Fibroblast of lung (primary cell): ENCODE data around the gene ETNK2. TPM values are rescaled to one million over a fixed set of nuclear protein-coding genes. Genes with fewer than 3 reads are reported as not detected.

Source experiments
- DNase-seq, 2 donors: peaks; one replicate each; pipeline versions ENCODE4 v3.0.0 to v3.0.0-alpha.2; 2010; ENCODE audit warnings: low read depth in 2 of 2
- H2AFZ ChIP-seq: 2 replicates; pipeline ENCODE4 v1.5.1; 2012; ENCODE audit warnings: low read length, control low read depth, inconsistent platforms
- H3K27ac ChIP-seq: 2 replicates; pipeline ENCODE4 v1.5.1; 2011; ENCODE audit warnings: low read length, control low read depth; ENCODE audit not compliant: insufficient read depth
- H3K27me3 ChIP-seq: 2 replicates; pipeline ENCODE4 v1.5.1; 2011; ENCODE audit warnings: mild to moderate bottlenecking, low read length; ENCODE audit not compliant: control insufficient read depth, insufficient read depth
- H3K36me3 ChIP-seq: 2 replicates; pipeline ENCODE4 v1.5.1; 2011; ENCODE audit warnings: low read length; ENCODE audit not compliant: control insufficient read depth, insufficient read depth
- H3K4me1 ChIP-seq: 2 replicates; pipeline ENCODE4 v1.5.1; 2011; ENCODE audit warnings: low read length; ENCODE audit not compliant: control insufficient read depth, insufficient read depth; ENCODE audit errors: extremely low read depth
- H3K4me2 ChIP-seq: 2 replicates; pipeline ENCODE4 v1.5.1; 2011; ENCODE audit warnings: low read length, control low read depth; ENCODE audit not compliant: insufficient read depth; ENCODE audit errors: extremely low read depth
- H3K4me3 ChIP-seq, 4 experiments: fragments of 200-600 bp in 1 of 4; sonication (generic) in 1 of 4; replicated peaks in 1 of 4; 2 replicates each; pipeline ENCODE4 v1.5.1; 2011 to 2016; ENCODE audit warnings: low read length in 4 of 4, low read depth in 3 of 4, mild to moderate bottlenecking in 3 of 4, control low read depth in 2 of 4, inconsistent platforms in 1 of 4, mixed read lengths in 1 of 4; ENCODE audit not compliant: insufficient read depth in 1 of 4; ENCODE audit errors: control extremely low read depth in 1 of 4
- H3K79me2 ChIP-seq: 2 replicates; pipeline ENCODE4 v1.5.1; 2012; ENCODE audit warnings: mild to moderate bottlenecking, low read length, inconsistent platforms; ENCODE audit not compliant: control insufficient read depth, insufficient read depth
- H3K9ac ChIP-seq: 2 replicates; pipeline ENCODE4 v1.5.1; 2011; ENCODE audit warnings: mild to moderate bottlenecking, low read length, control low read depth; ENCODE audit not compliant: insufficient read depth
- H3K9me3 ChIP-seq: 2 replicates; pipeline ENCODE4 v1.5.1; 2012; ENCODE audit warnings: low read depth, low read length; ENCODE audit not compliant: control insufficient read depth, insufficient read depth
- H4K20me1 ChIP-seq: 2 replicates; pipeline ENCODE4 v1.5.1; 2011; ENCODE audit warnings: low read length; ENCODE audit not compliant: control insufficient read depth, insufficient read depth; ENCODE audit errors: extremely low read depth
- EZH2 ChIP-seq: IDR thresholded peaks from 2 replicates; pipeline ENCODE4 v1.5.1; 2012; ENCODE audit warnings: low read length, control low read depth, mild to moderate bottlenecking; ENCODE audit errors: missing control alignments
- polyA plus RNA-seq, 2 donors: library from polyadenylated mRNA; depleted of rRNA in 1 of 2; stranded (reverse) in 1 of 2; unstranded in 1 of 2; fragments of >200 nt; gene quantifications; 2 replicates each; pipeline ENCODE4 v1.2.1, GENCODE V29; 2011 to 2012; ENCODE audit warnings: missing spikeins in 1 of 2
- total RNA-seq: library from RNA; depleted of rRNA; stranded (reverse); fragments of >200 nt; gene quantifications from 2 replicates; pipeline ENCODE4 v1.2.1, GENCODE V29; 2014
- TF ChIP-seq, protein P1 (sequence below), 2 donors: IDR thresholded peaks in 1 of 2; conservative IDR thresholded peaks in 1 of 2; 1 replicate in 1 of 2; 2 replicates in 1 of 2; pipeline ENCODE4 v1.5.1; 2011 to 2012; ENCODE audit warnings: low read length in 2 of 2, control low read depth in 1 of 2, inconsistent platforms in 1 of 2, low read depth in 1 of 2, mild to moderate bottlenecking in 1 of 2

Gene ETNK2
- total and polyA plus RNA-seq, 2 donors (not counting 1 experiment from before 2014, with no cell fraction given): 1.7 to 4.0 TPM

DNA sequence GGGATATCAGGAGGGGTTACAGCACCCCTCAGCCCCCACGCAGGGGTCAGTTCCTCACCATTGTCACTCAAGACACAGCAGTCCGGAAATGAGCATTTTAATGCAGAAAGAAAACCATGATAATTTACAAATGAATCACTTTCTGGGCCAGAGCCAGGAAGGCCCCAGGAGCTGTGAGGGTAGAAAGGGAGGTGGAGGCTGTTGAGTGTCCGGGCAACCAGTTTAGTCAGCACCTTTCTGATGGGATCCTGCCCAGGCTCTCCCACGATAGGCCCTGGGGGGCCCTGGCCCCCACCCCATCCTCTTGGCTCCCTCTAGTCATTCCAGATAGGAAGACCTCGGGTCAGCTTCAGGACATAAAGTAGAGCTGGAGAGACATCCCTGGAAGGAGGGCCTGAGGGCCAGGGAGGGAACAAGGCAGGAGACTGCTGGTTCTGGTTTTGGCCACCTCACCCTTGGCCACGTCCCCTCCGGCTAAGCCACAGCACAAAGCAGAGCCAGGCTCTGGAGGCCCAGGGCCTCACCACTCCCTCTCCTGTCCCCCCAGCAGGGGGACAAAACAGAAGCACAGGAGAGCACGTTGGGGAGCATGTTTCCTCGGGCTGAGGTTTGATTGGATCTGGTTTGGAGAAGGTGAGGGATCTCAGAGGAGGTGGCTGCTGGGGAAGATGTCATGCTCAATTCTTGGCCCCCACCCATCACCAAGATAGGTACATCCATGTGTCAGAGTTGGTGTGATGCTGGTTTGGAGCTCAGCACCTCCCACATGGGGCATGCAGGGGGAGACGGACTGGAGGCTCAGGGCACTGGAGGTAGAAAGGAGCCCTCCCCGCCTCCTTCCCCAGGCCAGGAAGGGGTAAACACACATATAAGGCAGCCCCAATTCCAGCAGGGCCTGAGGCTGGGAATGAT lies 20.6 kb downstream of the ETNK2 start:
- no peak for TF ChIP-seq EZH2
- TF ChIP-seq, protein P1, sequence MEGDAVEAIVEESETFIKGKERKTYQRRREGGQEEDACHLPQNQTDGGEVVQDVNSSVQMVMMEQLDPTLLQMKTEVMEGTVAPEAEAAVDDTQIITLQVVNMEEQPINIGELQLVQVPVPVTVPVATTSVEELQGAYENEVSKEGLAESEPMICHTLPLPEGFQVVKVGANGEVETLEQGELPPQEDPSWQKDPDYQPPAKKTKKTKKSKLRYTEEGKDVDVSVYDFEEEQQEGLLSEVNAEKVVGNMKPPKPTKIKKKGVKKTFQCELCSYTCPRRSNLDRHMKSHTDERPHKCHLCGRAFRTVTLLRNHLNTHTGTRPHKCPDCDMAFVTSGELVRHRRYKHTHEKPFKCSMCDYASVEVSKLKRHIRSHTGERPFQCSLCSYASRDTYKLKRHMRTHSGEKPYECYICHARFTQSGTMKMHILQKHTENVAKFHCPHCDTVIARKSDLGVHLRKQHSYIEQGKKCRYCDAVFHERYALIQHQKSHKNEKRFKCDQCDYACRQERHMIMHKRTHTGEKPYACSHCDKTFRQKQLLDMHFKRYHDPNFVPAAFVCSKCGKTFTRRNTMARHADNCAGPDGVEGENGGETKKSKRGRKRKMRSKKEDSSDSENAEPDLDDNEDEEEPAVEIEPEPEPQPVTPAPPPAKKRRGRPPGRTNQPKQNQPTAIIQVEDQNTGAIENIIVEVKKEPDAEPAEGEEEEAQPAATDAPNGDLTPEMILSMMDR (conservative IDR thresholded peaks at IDR 0.05 in 1 of 2, IDR thresholded peaks at IDR 0.05 in 1 of 2; ENCODE audit: low read depth in 1 of 2, low read length in 2 of 2): peak; percentile 1 to 6
- peak overlapping the region; percentile 46 for H3K27ac ChIP-seq
- H3K9ac ChIP-seq: no peak overlapping the region

DNA sequence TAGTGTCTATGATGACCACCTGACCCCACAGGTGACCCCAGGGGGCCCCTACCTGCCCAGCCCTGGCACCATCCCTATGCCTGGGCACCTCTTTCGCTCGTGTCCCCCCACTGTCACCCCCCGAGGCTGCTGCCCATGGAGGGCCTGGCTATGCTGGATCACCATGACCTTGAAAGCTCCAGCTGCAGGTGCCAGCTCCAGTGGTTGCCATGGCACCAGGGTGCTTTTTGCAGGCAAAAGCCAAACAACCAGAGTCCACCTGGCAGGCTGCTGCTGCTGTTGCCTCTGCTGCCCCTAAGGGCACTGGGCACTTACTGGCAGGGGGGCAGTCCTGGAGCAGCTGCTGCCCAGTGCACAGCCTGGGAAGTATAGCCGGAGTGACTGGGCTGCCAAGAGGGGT lies 21.7 kb downstream of the ETNK2 start:
- Histone ChIP-seq H3K9ac (no peak overlapping the region), H3K79me2 (no peaks in the 10 kb centered on the region), H3K27me3 (no peaks in the 10 kb centered on the region), H3K4me3 (no peak overlapping the region), H3K36me3 (no peaks in the 10 kb centered on the region), H3K9me3 (no peaks in the 10 kb centered on the region), H3K4me1 (peaks cover 19% of the 10 kb centered on the region), H3K27ac (no peak overlapping the region), H3K4me2 (no peak overlapping the region), H4K20me1 (no peaks in the 10 kb centered on the region), H2AFZ (no peak overlapping the region)
- no peak for DNase-seq
- TF ChIP-seq, protein P1 (conservative IDR thresholded peaks at IDR 0.05 in 1 of 2, IDR thresholded peaks at IDR 0.05 in 1 of 2; ENCODE audit: low read depth in 1 of 2, low read length in 2 of 2): no peak
- TF ChIP-seq EZH2: no peak

More for the DNA sequence above, 20.6 kb downstream of the ETNK2 start:
- Histone ChIP-seq H3K79me2 (no peaks in the 10 kb centered on the region), H3K36me3 (no peaks in the 10 kb centered on the region), H3K9me3 (no peaks in the 10 kb centered on the region), H3K4me3 (no peak overlapping the region), H4K20me1 (no peaks in the 10 kb centered on the region), H2AFZ (peak overlapping the region; percentile 43), H3K27me3 (no peaks in the 10 kb centered on the region), H3K4me1 (peaks cover 19% of the 10 kb centered on the region), H3K4me2 (peak overlapping the region; percentile 4)
- DNase-seq: peak; percentile 81 to 87

DNA sequence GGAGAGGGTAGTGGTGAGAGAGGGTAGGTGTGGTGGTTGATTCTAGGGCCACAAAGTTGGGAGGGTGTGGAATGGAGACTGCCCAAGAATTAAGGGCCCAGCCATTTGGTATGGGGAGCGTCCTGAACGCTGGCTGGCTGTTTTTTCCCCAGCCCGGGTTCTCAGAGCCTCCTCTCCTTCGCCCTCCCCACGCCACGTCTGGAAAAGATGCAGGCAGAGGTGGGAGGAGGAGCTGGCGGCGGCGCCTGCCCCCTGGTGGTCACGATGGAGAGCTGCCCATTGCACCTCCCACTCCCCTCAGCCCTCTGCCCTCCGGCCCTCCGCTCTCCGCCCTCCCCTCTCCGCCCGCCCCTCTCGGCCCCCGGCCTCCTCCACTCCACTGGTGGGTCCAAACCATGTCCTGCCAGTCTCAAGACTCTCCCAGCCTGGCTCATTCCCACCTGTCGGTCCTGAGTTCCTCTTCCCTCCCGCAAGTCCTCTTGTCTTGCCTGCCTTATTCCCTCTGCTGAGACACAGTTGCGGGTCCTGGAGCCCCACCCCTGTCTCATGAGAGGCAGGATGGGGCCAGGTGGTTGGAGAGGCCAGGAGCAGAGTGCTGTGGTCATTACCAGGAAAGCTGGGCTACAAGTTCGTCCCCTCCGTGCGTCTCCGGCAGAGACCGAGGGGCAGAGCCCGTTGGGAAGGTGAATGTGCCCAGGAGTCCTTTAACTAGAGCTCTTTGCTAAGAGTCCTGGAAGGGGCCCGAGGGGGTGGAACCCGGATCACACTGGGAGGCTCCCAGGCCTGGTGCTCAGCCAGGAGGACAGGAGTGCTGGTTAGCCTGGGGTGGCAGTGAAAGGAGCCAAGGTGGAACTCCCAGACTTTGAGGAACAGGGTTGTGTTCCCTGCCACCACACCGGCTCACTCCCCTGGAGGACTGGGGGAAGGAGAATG lies 22.6 kb downstream of the ETNK2 start:
- H3K79me2 ChIP-seq: no peaks in the 10 kb centered on the region
- peak; percentile 59 to 67 for DNase-seq
- no peaks in the 10 kb centered on the region for H3K27me3 ChIP-seq
- TF ChIP-seq EZH2: no peak
- TF ChIP-seq, protein P1 (conservative IDR thresholded peaks at IDR 0.05 in 1 of 2, IDR thresholded peaks at IDR 0.05 in 1 of 2; ENCODE audit: low read depth in 1 of 2, low read length in 2 of 2): peak; percentile 62 to 78
- peaks cover 19% of the 10 kb centered on the region for H3K4me1 ChIP-seq
- no peak overlapping the region for H3K27ac ChIP-seq
- H3K36me3 ChIP-seq: no peaks in the 10 kb centered on the region
- H3K9me3 ChIP-seq: no peaks in the 10 kb centered on the region
- no peak overlapping the region for H3K4me3 ChIP-seq
- H2AFZ ChIP-seq: peak overlapping the region; percentile 31
- H4K20me1 ChIP-seq: no peaks in the 10 kb centered on the region
- no peak overlapping the region for H3K9ac ChIP-seq
- H3K4me2 ChIP-seq: no peak overlapping the region
